Mucosa of stomach (tissue), 1 donor: ENCODE results near the gene SNN.

Experiments
- H3K27me3 ChIP-seq: one replicate; pipeline ENCODE4 v1.7.0; 2013; ENCODE audit warnings: mild to moderate bottlenecking, low read length; ENCODE audit not compliant: control insufficient read depth, insufficient read depth
- H3K36me3 ChIP-seq: one replicate; pipeline ENCODE4 v1.7.0; 2013; ENCODE audit warnings: low read length; ENCODE audit not compliant: control insufficient read depth, insufficient read depth
- H3K4me1 ChIP-seq: one replicate; pipeline ENCODE4 v1.7.0; 2013; ENCODE audit warnings: mild to moderate bottlenecking, low read length; ENCODE audit not compliant: control insufficient read depth, insufficient read depth
- H3K4me3 ChIP-seq: one replicate; pipeline ENCODE4 v1.7.0; 2013; ENCODE audit warnings: low read length
- H3K9ac ChIP-seq: one replicate; pipeline ENCODE4 v1.7.0; 2013; ENCODE audit warnings: mild to moderate bottlenecking, low read length, moderate library complexity
- H3K9me3 ChIP-seq: one replicate; pipeline ENCODE4 v1.7.0; 2013; ENCODE audit warnings: mild to moderate bottlenecking, low read length, moderate library complexity; ENCODE audit not compliant: control insufficient read depth
- donor health status: Pancreatic carcinoma.

Gene SNN

GRCh38 chr16:11688520-11688886 is 20.2 kb downstream of the SNN start:
- no peaks in the 10 kb centered on the region for H3K27me3 ChIP-seq
- H3K9me3 ChIP-seq: no peaks in the 10 kb centered on the region
- H3K4me1 ChIP-seq: peaks cover 10% of the 10 kb centered on the region
- no peak overlapping the region for H3K9ac ChIP-seq
- no peak overlapping the region for H3K4me3 ChIP-seq
- H3K36me3 ChIP-seq: peaks cover 6% of the 10 kb centered on the region

GRCh38 chr16:11689031-11689840 is 21.0 kb downstream of the SNN start:
- no peak overlapping the region for H3K9ac ChIP-seq
- H3K9me3 ChIP-seq: no peaks in the 10 kb centered on the region
- H3K27me3 ChIP-seq: no peaks in the 10 kb centered on the region
- H3K4me3 ChIP-seq: no peak overlapping the region
- peaks cover 10% of the 10 kb centered on the region for H3K4me1 ChIP-seq
- peaks cover 5% of the 10 kb centered on the region for H3K36me3 ChIP-seq

- Histone ChIP-seq H3K36me3 (peaks cover 6% of the 10 kb centered on the region), H3K27me3 (no peaks in the 10 kb centered on the region), H3K4me1 (peaks cover 10% of the 10 kb centered on the region), H3K9me3 (no peaks in the 10 kb centered on the region), H3K9ac (no peak overlapping the region), H3K4me3 (no peak overlapping the region)
These were observed 23.0 kb downstream of the SNN start for GRCh38 chr16:11691235-11691634.

GRCh38 chr16:11691771-11692170 is 23.5 kb downstream of the SNN start:
- Histone ChIP-seq H3K4me3 (no peak overlapping the region), H3K4me1 (peaks cover 10% of the 10 kb centered on the region), H3K9me3 (no peaks in the 10 kb centered on the region), H3K9ac (no peak overlapping the region), H3K36me3 (peaks cover 11% of the 10 kb centered on the region), H3K27me3 (no peaks in the 10 kb centered on the region)

GRCh38 chr16:11692171-11692570 is 23.9 kb downstream of the SNN start:
- Histone ChIP-seq H3K9me3 (no peaks in the 10 kb centered on the region), H3K27me3 (no peaks in the 10 kb centered on the region), H3K36me3 (peaks cover 15% of the 10 kb centered on the region), H3K4me1 (peaks cover 10% of the 10 kb centered on the region), H3K4me3 (no peak overlapping the region), H3K9ac (no peak overlapping the region)

GRCh38 chr16:11692651-11693050 is 24.4 kb downstream of the SNN start:
- Histone ChIP-seq H3K4me3 (no peak overlapping the region), H3K9me3 (no peaks in the 10 kb centered on the region), H3K27me3 (no peaks in the 10 kb centered on the region), H3K36me3 (peaks cover 16% of the 10 kb centered on the region), H3K9ac (no peak overlapping the region), H3K4me1 (peaks cover 11% of the 10 kb centered on the region)

- Histone ChIP-seq H3K9ac (no peak overlapping the region), H3K27me3 (no peaks in the 10 kb centered on the region), H3K4me3 (no peak overlapping the region), H3K9me3 (no peaks in the 10 kb centered on the region), H3K36me3 (peaks cover 28% of the 10 kb centered on the region), H3K4me1 (peaks cover 16% of the 10 kb centered on the region)
These were observed 28.2 kb downstream of the SNN start for GRCh38 chr16:11696266-11697012.

GRCh38 chr16:11697319-11697718 is 29.1 kb downstream of the SNN start:
- H3K9ac ChIP-seq: no peak overlapping the region
- H3K4me3 ChIP-seq: no peak overlapping the region
- H3K27me3 ChIP-seq: no peaks in the 10 kb centered on the region
- H3K4me1 ChIP-seq: peaks cover 16% of the 10 kb centered on the region
- peaks cover 30% of the 10 kb centered on the region for H3K36me3 ChIP-seq
- H3K9me3 ChIP-seq: no peaks in the 10 kb centered on the region

GRCh38 chr16:11698271-11698689 is 30.0 kb downstream of the SNN start:
- no peaks in the 10 kb centered on the region for H3K9me3 ChIP-seq
- peaks cover 30% of the 10 kb centered on the region for H3K36me3 ChIP-seq
- H3K9ac ChIP-seq: no peak overlapping the region
- H3K4me1 ChIP-seq: peaks cover 16% of the 10 kb centered on the region
- H3K4me3 ChIP-seq: no peak overlapping the region
- no peaks in the 10 kb centered on the region for H3K27me3 ChIP-seq

GRCh38 chr16:11699234-11699894 is 31.1 kb downstream of the SNN start:
- H3K4me1 ChIP-seq: peaks cover 16% of the 10 kb centered on the region
- H3K9ac ChIP-seq: no peak overlapping the region
- no peak overlapping the region for H3K4me3 ChIP-seq
- H3K9me3 ChIP-seq: no peaks in the 10 kb centered on the region
- H3K36me3 ChIP-seq: peaks cover 30% of the 10 kb centered on the region
- no peaks in the 10 kb centered on the region for H3K27me3 ChIP-seq

- no peaks in the 10 kb centered on the region for H3K9me3 ChIP-seq
- H3K4me3 ChIP-seq: no peak overlapping the region
- H3K36me3 ChIP-seq: peaks cover 30% of the 10 kb centered on the region
- H3K4me1 ChIP-seq: peaks cover 16% of the 10 kb centered on the region
- no peaks in the 10 kb centered on the region for H3K27me3 ChIP-seq
- peak overlapping the region; percentile 13 for H3K9ac ChIP-seq
These were observed 32.2 kb downstream of the SNN start for GRCh38 chr16:11700264-11701029.
